H1 (cell line): ENCODE measurements around the gene CWH43. TPM values are rescaled to one million over a fixed set of nuclear protein-coding genes. Genes with fewer than 3 reads are reported as not detected.

ENCODE experiments used
- CTCF ChIA-PET: fragments of 300-600 bp; sonication (Branson Sonifier 250); formaldehyde crosslinking; loops from one replicate; lab custom pipeline; 2021; ENCODE audit not compliant: partially characterized antibody; lab: Charles Lee
- POLR2A ChIA-PET: fragments of 300-600 bp; sonication (Branson Sonifier 250); formaldehyde crosslinking; loops from one replicate; lab custom pipeline; 2021; ENCODE audit warnings: inconsistent platforms; ENCODE audit not compliant: partially characterized antibody; lab: Charles Lee
- DNase-seq, 2 experiments: peaks; one replicate each; pipeline versions ENCODE4 v3.0.0 to v3.0.0-alpha.2; 2010 to 2022; ENCODE audit warnings: low spot score in 2 of 2, low read depth in 1 of 2, mixed read lengths in 1 of 2
- FAIRE-seq: peaks from 2 replicates; lab custom pipeline; 2011; peaks lifted over from hg19 to GRCh38; lab: Jason Lieb, UNC
- H2AFZ ChIP-seq: 2 replicates; pipeline ENCODE4 v1.8.1; 2012; ENCODE audit warnings: low read length, inconsistent platforms
- H2AK5ac ChIP-seq: 2 replicates; pipeline ENCODE4 v1.6.1; 2013; ENCODE audit warnings: low read depth, low read length
- H2BK120ac ChIP-seq: replicated peaks from 2 replicates; pipeline ENCODE3; 2013; ENCODE audit warnings: low read depth, low read length, inconsistent platforms
- H2BK12ac ChIP-seq: 2 replicates; pipeline ENCODE4 v1.6.1; 2013; ENCODE audit warnings: low read depth, low read length
- H2BK15ac ChIP-seq: 2 replicates; pipeline ENCODE4 v1.6.1; 2013; ENCODE audit warnings: low read length
- H2BK20ac ChIP-seq: 2 replicates; pipeline ENCODE4 v1.6.1; 2013; ENCODE audit warnings: low read length
- H2BK5ac ChIP-seq: 2 replicates; pipeline ENCODE4 v1.6.1; 2013; ENCODE audit warnings: low read depth, low read length
- H3K14ac ChIP-seq: 2 replicates; pipeline ENCODE4 v1.6.1; 2013; ENCODE audit warnings: inconsistent platforms; ENCODE audit not compliant: insufficient read length
- H3K18ac ChIP-seq: 2 replicates; pipeline ENCODE4 v1.6.1; 2013; ENCODE audit warnings: low read length; ENCODE audit errors: extremely low read depth
- H3K23ac ChIP-seq: 2 replicates; pipeline ENCODE4 v1.6.1; 2013; ENCODE audit warnings: inconsistent platforms; ENCODE audit not compliant: insufficient read length
- H3K23me2 ChIP-seq: 2 replicates; pipeline ENCODE4 v1.6.1; 2013; ENCODE audit warnings: low read depth, low read length
- H3K27ac ChIP-seq: 2 replicates; pipeline ENCODE4 v1.6.1; 2011; ENCODE audit warnings: low read depth, low read length, inconsistent platforms
- H3K27me3 ChIP-seq, 4 experiments: replicated peaks in 1 of 4; 1 replicate in 1 of 4; 2 replicates in 3 of 4; pipeline versions ENCODE4 v1.6.1 to v1.8.1; 2011 to 2013; ENCODE audit warnings: low read length in 3 of 4, mild to moderate bottlenecking in 3 of 4, inconsistent platforms in 2 of 4, mixed read lengths in 2 of 4, moderate library complexity in 1 of 4; ENCODE audit not compliant: control insufficient read depth in 3 of 4, insufficient read depth in 3 of 4; ENCODE audit errors: extremely low read depth in 1 of 4
- H3K36me3 ChIP-seq, 4 experiments: 2 replicates each; pipeline versions ENCODE4 v1.6.1 to v1.8.1; 2011 to 2013; ENCODE audit warnings: mild to moderate bottlenecking in 4 of 4, low read length in 3 of 4, moderate library complexity in 2 of 4, control low read depth in 1 of 4, inconsistent platforms in 1 of 4; ENCODE audit not compliant: insufficient read depth in 4 of 4, control insufficient read depth in 2 of 4
- H3K4ac ChIP-seq: replicated peaks from 2 replicates; pipeline ENCODE3; 2013; ENCODE audit warnings: low read length, low read depth, mixed read lengths, inconsistent platforms; ENCODE audit not compliant: insufficient read length
- H3K4me1 ChIP-seq, 4 experiments: replicated peaks in 1 of 4; 1 replicate in 1 of 4; 2 replicates in 3 of 4; pipeline versions ENCODE4 v1.6.1 to v1.8.1; 2011 to 2013; ENCODE audit warnings: low read length in 3 of 4, inconsistent platforms in 2 of 4, mixed read lengths in 1 of 4; ENCODE audit not compliant: insufficient read depth in 4 of 4, control insufficient read depth in 3 of 4
- H3K4me2 ChIP-seq, 2 experiments: 2 replicates each; pipeline versions ENCODE4 v1.6.1 to v1.8.1; 2011 to 2013; ENCODE audit warnings: low read depth in 2 of 2, low read length in 2 of 2, control low read depth in 1 of 2, inconsistent platforms in 1 of 2, mild to moderate bottlenecking in 1 of 2; ENCODE audit not compliant: insufficient read depth in 1 of 2
- H3K4me3 ChIP-seq, 4 experiments: fragments of 200-600, 300-600 bp in 1 of 4; sonication (generic), shearing (Covaris generic), sonication (Bioruptor Twin) in 1 of 4; 2 replicates each; pipeline versions ENCODE4 v1.5.1 to v1.8.1; 2011 to 2016; ENCODE audit warnings: low read length in 4 of 4, low read depth in 3 of 4, control low read depth in 2 of 4, inconsistent platforms in 2 of 4, mild to moderate bottlenecking in 2 of 4, mixed read lengths in 1 of 4, moderate library complexity in 1 of 4; ENCODE audit not compliant: insufficient read depth in 2 of 4; ENCODE audit errors: extremely low read depth in 1 of 4
- H3K56ac ChIP-seq: replicated peaks from 2 replicates; pipeline ENCODE3; 2013; ENCODE audit warnings: low read depth, mild to moderate bottlenecking, mixed read lengths, low read length, inconsistent platforms; ENCODE audit not compliant: insufficient read length
- H3K79me1 ChIP-seq: 2 replicates; pipeline ENCODE4 v1.6.1; 2013; ENCODE audit warnings: low read depth, low read length, control low read depth
- H3K79me2 ChIP-seq, 2 experiments: 2 replicates each; pipeline versions ENCODE4 v1.6.1 to v1.8.1; 2012 to 2013; ENCODE audit warnings: low read length in 2 of 2, mild to moderate bottlenecking in 2 of 2, inconsistent platforms in 1 of 2; ENCODE audit not compliant: insufficient read depth in 2 of 2, control insufficient read depth in 1 of 2
- H3K9ac ChIP-seq, 4 experiments: replicated peaks in 1 of 4; 1 replicate in 1 of 4; 2 replicates in 3 of 4; pipeline versions ENCODE4 v1.6.1 to v1.8.1; 2011 to 2013; ENCODE audit warnings: low read depth in 3 of 4, low read length in 3 of 4, control low read depth in 2 of 4, mild to moderate bottlenecking in 2 of 4, moderate library complexity in 2 of 4, inconsistent platforms in 1 of 4; ENCODE audit errors: extremely low read depth in 1 of 4
- H3K9me3 ChIP-seq, 2 experiments: 2 replicates each; pipeline versions ENCODE4 v1.6.1 to v1.8.1; 2012 to 2013; ENCODE audit warnings: mild to moderate bottlenecking in 2 of 2, moderate library complexity in 2 of 2, control low read depth in 1 of 2, inconsistent platforms in 1 of 2, low read depth in 1 of 2, low read length in 1 of 2, mixed read lengths in 1 of 2; ENCODE audit not compliant: insufficient read depth in 2 of 2
- H4K20me1 ChIP-seq, 2 experiments: replicated peaks in 1 of 2; 2 replicates each; pipeline versions ENCODE3 to v1.8.1; 2011 to 2013; ENCODE audit warnings: inconsistent platforms in 2 of 2, low read length in 2 of 2, mild to moderate bottlenecking in 1 of 2; ENCODE audit not compliant: insufficient read depth in 2 of 2, control insufficient read depth in 1 of 2
- H4K5ac ChIP-seq: 2 replicates; pipeline ENCODE4 v1.6.1; 2013; ENCODE audit warnings: low read length, low read depth, mixed read lengths, inconsistent platforms; ENCODE audit not compliant: insufficient read length
- H4K8ac ChIP-seq: 2 replicates; pipeline ENCODE4 v1.8.0; 2013; ENCODE audit warnings: mild to moderate bottlenecking, moderate library complexity, low read length, inconsistent platforms; ENCODE audit not compliant: insufficient read depth; ENCODE audit errors: extremely low read depth
- H4K91ac ChIP-seq: replicated peaks from 2 replicates; pipeline ENCODE3; 2013; ENCODE audit warnings: low read length, mixed read lengths, inconsistent platforms; ENCODE audit not compliant: insufficient read length
- CBX8 ChIP-seq: fragments of 300-800, 300-1000 bp; sonication (generic); IDR thresholded peaks from 2 replicates; pipeline ENCODE4 v1.7.1; 2016; ENCODE audit warnings: low read depth, low read length, borderline replicate concordance
- POU5F1 ChIP-seq: IDR thresholded peaks from 2 replicates; pipeline ENCODE4 v1.6.1; 2011; ENCODE audit warnings: low read depth, mild to moderate bottlenecking, low read length, moderate library complexity
- RXRA ChIP-seq: IDR thresholded peaks from 2 replicates; pipeline ENCODE4 v1.6.1; 2011; ENCODE audit warnings: low read depth, mild to moderate bottlenecking, low read length, moderate library complexity; ENCODE audit not compliant: insufficient read depth
- TBP ChIP-seq: IDR thresholded peaks from 2 replicates; pipeline ENCODE4 v1.6.1; 2011; ENCODE audit warnings: low read depth, low read length, improper control_type of control experiment
- ZNF274 ChIP-seq: IDR thresholded peaks from 2 replicates; pipeline ENCODE4 v1.7.0; 2012; ENCODE audit warnings: low read length, borderline replicate concordance; ENCODE audit errors: extremely low read depth
- WGBS, 2 experiments: shearing (Covaris generic) in 1 of 2; methylation state at CpG; one replicate each; pipeline versions ENCODE4 v1.1.6 to v1.1.7; 2013 to 2015; ENCODE audit warnings: low lambda C conversion rate in 2 of 2, mixed read lengths in 2 of 2, inconsistent platforms in 1 of 2, low coverage in 1 of 2, missing lambda C conversion rate in 1 of 2; ENCODE audit not compliant: insufficient replicate concordance in 2 of 2, insufficient coverage in 1 of 2, insufficient read length in 1 of 2; ENCODE audit errors: extremely low coverage in 1 of 2, missing lambda C conversion rate in 1 of 2; 5-methylcytosine and 5-hydroxymethylcytosine counted together
- polyA plus RNA-seq, 7 experiments: library from polyadenylated mRNA; depleted of rRNA in 3 of 7; stranded (reverse) in 5 of 7; unstranded in 2 of 7; fragments of >200 nt in 5 of 7; fragments of 200-250 nt in 2 of 7; gene quantifications; 1 replicate in 5 of 7; 2 replicates in 1 of 7; 4 replicates in 1 of 7; pipeline versions ENCODE4 v1.2.1 to v1.2.3, GENCODE V29; 2011 to 2013; ENCODE audit warnings: missing spikeins in 2 of 7, mixed read lengths in 2 of 7
- total RNA-seq: library from RNA; stranded (reverse); fragmentation: NEBNext Ultra II Directional; extraction: Animal tissue kit (Norgen Biotek cat#: 25700); gene quantifications from 2 replicates; pipeline ENCODE4 v1.2.1, GENCODE V29; 2021

The CWH43 gene
- total and polyA plus RNA-seq, 2 of the 8 experiments (the other 6 are each of a cell fraction or from before 2014, with no cell fraction given) = not detected

GRCh38 chr4:48976041-48976440 is 10.0 kb upstream of the CWH43 start:
- H2BK12ac ChIP-seq = no peak overlapping the region
- H2BK120ac ChIP-seq = no peak overlapping the region
- no peak overlapping the region for H3K23ac ChIP-seq
- H3K4me2 ChIP-seq = no peak overlapping the region
- H2AFZ ChIP-seq = no peak overlapping the region
- H3K56ac ChIP-seq = no peak overlapping the region
- H4K20me1 ChIP-seq = no peaks in the 10 kb centered on the region
- H3K23me2 ChIP-seq = no peaks in the 10 kb centered on the region
- H4K8ac ChIP-seq = no peak overlapping the region
- H2BK15ac ChIP-seq = no peak overlapping the region
- H4K91ac ChIP-seq = no peak overlapping the region
- H3K4me1 ChIP-seq = no peaks in the 10 kb centered on the region
- no peaks in the 10 kb centered on the region for H3K9me3 ChIP-seq
- no peak overlapping the region for H3K14ac ChIP-seq
- no peak overlapping the region for H2BK20ac ChIP-seq
- POLR2A ChIA-PET = no interaction called here
- H2BK5ac ChIP-seq = no peak overlapping the region
- no peak overlapping the region for H2AK5ac ChIP-seq
- H3K9ac ChIP-seq = no peak overlapping the region
- H4K5ac ChIP-seq = no peak overlapping the region
- no peak overlapping the region for H3K27ac ChIP-seq
- H3K27me3 ChIP-seq = no peaks in the 10 kb centered on the region
- no peak for TF ChIP-seq TBP
- TF ChIP-seq RXRA = no peak
- TF ChIP-seq ZNF274 = no peak
- TF ChIP-seq CBX8 = no peak
- no peak for TF ChIP-seq POU5F1
- WGBS, 2 experiments = 81% methylated on average over 4 of the region's 4 CpGs; no CpG with 5 or more reads in 1 of the 2 experiments
- no peaks in the 10 kb centered on the region for H3K36me3 ChIP-seq
- H3K18ac ChIP-seq = no peak overlapping the region
- CTCF ChIA-PET = interaction anchor here (1.7 kb wide), 1 partner anchor 14 kb away, joined by 6 read pairs; no protein-coding TSS in a partner anchor
- H3K79me1 ChIP-seq = no peaks in the 10 kb centered on the region
- no peak for FAIRE-seq
- no peak overlapping the region for H3K4ac ChIP-seq
- no peak for DNase-seq
- no peak overlapping the region for H3K4me3 ChIP-seq
- H3K79me2 ChIP-seq = no peaks in the 10 kb centered on the region
